Measurements from ENCODE around the gene C11orf98. TPM values are rescaled to one million over a fixed set of nuclear protein-coding genes. Genes with fewer than 3 reads are reported as not detected.
A peak's percentile ranks its signal among the peaks of the same experiment; 100 is the strongest.

C11orf98 gene
- total RNA-seq, 1 donor from 2014 or later, result 76.5 TPM

DNA sequence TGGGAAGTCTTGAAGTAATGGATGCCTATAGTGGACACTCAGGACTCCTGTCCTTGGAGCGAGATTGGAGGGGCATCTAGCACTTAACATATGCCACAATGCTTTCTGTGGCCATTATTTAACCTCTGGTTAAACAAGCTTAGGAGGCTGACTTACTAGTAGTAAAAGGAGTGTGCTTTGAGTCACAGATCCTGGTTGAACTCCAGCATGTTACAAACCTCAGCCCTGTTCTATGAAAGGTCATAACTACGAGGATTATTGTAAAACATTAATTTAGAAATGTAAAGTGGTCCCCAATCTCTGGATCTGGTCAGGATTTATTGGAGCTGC, 8.2 kb upstream of the C11orf98 start:
- TF ChIP-seq, protein P1, sequence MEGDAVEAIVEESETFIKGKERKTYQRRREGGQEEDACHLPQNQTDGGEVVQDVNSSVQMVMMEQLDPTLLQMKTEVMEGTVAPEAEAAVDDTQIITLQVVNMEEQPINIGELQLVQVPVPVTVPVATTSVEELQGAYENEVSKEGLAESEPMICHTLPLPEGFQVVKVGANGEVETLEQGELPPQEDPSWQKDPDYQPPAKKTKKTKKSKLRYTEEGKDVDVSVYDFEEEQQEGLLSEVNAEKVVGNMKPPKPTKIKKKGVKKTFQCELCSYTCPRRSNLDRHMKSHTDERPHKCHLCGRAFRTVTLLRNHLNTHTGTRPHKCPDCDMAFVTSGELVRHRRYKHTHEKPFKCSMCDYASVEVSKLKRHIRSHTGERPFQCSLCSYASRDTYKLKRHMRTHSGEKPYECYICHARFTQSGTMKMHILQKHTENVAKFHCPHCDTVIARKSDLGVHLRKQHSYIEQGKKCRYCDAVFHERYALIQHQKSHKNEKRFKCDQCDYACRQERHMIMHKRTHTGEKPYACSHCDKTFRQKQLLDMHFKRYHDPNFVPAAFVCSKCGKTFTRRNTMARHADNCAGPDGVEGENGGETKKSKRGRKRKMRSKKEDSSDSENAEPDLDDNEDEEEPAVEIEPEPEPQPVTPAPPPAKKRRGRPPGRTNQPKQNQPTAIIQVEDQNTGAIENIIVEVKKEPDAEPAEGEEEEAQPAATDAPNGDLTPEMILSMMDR (IDR thresholded peaks at IDR 0.05; ENCODE audit: insufficient read depth, low read length, poor library complexity, severe bottlenecking), result no peak
- Histone ChIP-seq H3K27me3 (ENCODE audit: control insufficient read depth, insufficient read depth, low read length) (no peaks in the 10 kb centered on the region), H3K36me3 (ENCODE audit: control insufficient read depth, insufficient read depth, low read length) (peaks cover 3% of the 10 kb centered on the region), H3K4me3 (ENCODE audit: low read depth, low read length) (no peak overlapping the region)
- no peak for DNase-seq (ENCODE audit: low read depth)

DNA sequence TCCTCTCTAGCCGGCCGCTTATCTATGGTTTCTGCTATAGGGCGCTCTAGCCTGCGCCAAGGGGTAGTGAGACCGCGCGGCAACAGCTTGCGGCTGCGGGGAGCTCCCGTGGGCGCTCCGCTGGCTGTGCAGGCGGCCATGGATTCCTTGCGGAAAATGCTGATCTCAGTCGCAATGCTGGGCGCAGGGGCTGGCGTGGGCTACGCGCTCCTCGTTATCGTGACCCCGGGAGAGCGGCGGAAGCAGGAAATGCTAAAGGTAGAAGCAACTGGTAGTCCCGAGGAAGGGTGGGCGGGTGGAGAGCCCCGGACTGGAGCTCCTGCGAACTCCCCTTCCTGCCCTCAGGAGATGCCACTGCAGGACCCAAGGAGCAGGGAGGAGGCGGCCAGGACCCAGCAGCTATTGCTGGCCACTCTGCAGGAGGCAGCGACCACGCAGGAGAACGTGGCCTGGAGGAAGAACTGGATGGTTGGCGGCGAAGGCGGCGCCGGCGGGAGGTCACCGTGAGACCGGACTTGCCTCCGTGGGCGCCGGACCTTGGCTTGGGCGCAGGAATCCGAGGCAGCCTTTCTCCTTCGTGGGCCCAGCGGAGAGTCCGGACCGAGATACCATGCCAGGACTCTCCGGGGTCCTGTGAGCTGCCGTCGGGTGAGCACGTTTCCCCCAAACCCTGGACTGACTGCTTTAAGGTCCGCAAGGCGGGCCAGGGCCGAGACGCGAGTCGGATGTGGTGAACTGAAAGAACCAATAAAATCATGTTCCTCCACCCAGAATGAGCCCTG, 6.8 kb upstream of the C11orf98 start, which contains the start of the genes LBHD1 and UQCC3:
Gene LBHD1 (minus strand): TSS at position 660 of the 782 bp plus-strand sequence. CDS start 2,236 bp downstream, outside the sequence.
Gene UQCC3 (plus strand): TSS at position 66 of the 782 bp plus-strand sequence. CDS start 73 bp downstream, at position 139.
- H3K27me3 ChIP-seq (ENCODE audit: control insufficient read depth, insufficient read depth, low read length), result no peaks in the 10 kb centered on the region
- no peak for DNase-seq (ENCODE audit: low read depth)
- H3K4me3 ChIP-seq (ENCODE audit: low read depth, low read length), result peak within 1 kb of the TSS; percentile 92
- TF ChIP-seq, protein P1 (IDR thresholded peaks at IDR 0.05; ENCODE audit: insufficient read depth, low read length, poor library complexity, severe bottlenecking), result no peak
- H3K36me3 ChIP-seq (ENCODE audit: control insufficient read depth, insufficient read depth, low read length), result no peaks in the 10 kb centered on the region

DNA sequence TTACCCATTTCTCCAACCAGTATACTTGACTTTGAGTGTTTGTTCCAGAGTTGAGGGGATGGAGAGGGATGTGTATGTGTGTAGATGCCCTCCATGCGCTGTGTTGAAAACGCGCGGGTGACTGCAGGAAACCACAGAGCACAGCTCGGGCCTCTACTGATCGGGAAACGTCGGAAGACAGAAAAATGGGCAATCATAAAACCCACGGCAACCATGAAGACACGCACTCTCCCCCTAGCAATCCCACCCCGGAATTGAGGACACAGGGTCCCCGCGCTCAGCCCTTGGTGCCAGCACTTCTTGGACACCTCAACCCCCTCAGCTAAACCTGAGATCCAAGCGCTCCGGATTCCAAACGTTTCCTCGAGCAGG, 6.2 kb upstream of the C11orf98 start:
- no peaks in the 10 kb centered on the region for H3K27me3 ChIP-seq (ENCODE audit: control insufficient read depth, insufficient read depth, low read length)
- H3K4me3 ChIP-seq (ENCODE audit: low read depth, low read length), result peak overlapping the region; percentile 92
- no peak for DNase-seq (ENCODE audit: low read depth)
- H3K36me3 ChIP-seq (ENCODE audit: control insufficient read depth, insufficient read depth, low read length), result no peaks in the 10 kb centered on the region
- TF ChIP-seq, protein P1 (IDR thresholded peaks at IDR 0.05; ENCODE audit: insufficient read depth, low read length, poor library complexity, severe bottlenecking), result no peak

DNA sequence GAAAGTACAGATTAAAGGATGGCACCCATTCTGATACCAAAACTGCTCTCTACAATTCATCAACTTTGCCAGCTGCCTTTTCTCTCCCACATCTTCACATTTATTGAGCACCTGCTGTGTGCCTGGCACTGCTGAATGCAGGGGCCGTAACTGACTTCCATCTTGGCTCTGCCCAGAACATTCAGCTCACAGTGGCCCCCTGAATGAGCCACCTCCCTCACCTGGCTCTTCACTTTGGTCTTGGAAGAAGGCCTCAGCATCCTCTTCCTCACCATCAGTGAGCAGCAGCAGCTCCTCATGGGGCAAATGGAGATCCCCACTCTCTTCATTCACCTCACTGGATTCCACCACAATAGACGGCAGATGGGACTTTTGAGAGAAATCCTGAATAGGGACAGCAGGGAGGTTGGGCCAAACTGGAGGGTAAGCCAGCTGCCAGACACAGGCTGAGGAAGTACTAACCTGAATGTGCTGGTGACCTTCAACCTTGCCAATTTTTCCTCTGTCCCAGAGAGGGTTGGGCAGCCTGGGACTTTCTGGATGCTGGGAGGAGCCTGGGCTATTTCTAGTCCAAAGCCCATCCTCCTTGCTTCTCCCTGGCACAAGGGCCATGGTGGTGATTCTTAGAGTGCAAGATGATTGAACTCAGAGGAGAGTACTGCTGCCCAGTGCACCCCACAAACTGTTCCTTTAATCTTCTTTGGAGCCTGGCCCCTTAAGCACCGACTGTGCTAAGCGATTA, 4.6 kb upstream of the C11orf98 start:
- no peak overlapping the region for H3K4me3 ChIP-seq (ENCODE audit: low read depth, low read length)
- no peaks in the 10 kb centered on the region for H3K36me3 ChIP-seq (ENCODE audit: control insufficient read depth, insufficient read depth, low read length)
- no peaks in the 10 kb centered on the region for H3K27me3 ChIP-seq (ENCODE audit: control insufficient read depth, insufficient read depth, low read length)
- TF ChIP-seq, protein P1 (IDR thresholded peaks at IDR 0.05; ENCODE audit: insufficient read depth, low read length, poor library complexity, severe bottlenecking), result no peak
- DNase-seq (ENCODE audit: low read depth), result no peak

DNA sequence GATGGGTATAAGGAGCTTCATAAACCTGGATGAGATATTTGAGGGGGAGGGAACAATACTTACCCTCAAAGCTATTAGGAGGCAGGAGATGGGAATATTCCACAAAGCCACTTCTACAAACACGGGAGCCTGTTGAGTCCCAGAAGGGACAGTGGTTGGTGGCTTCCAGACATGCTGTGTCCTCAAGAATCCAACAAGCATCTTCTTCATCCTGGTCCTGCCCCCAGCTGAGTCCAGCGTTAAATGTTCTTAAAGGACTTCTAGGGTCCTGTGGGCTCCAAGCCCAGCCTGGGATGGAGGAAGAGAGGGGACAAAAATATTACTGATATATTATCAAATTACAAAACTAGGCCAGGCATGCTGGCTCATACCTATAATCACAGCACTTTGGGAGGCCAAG, 2.5 kb upstream of the C11orf98 start:
- H3K27me3 ChIP-seq (ENCODE audit: control insufficient read depth, insufficient read depth, low read length), result no peaks in the 10 kb centered on the region
- peaks cover 1% of the 10 kb centered on the region for H3K36me3 ChIP-seq (ENCODE audit: control insufficient read depth, insufficient read depth, low read length)
- no peak for DNase-seq (ENCODE audit: low read depth)
- no peak overlapping the region for H3K4me3 ChIP-seq (ENCODE audit: low read depth, low read length)
- TF ChIP-seq, protein P1 (IDR thresholded peaks at IDR 0.05; ENCODE audit: insufficient read depth, low read length, poor library complexity, severe bottlenecking), result no peak
